Measurements from ENCODE around the gene KCNJ10.

KCNJ10 gene

GRCh38 chr1:159957824-159958268, 112.1 kb downstream of the KCNJ10 start:
- no peak for DNase-seq

GRCh38 chr1:159955456-159955855, 114.5 kb downstream of the KCNJ10 start:
- no peak for DNase-seq

GRCh38 chr1:159953536-159954515, 116.1 kb downstream of the KCNJ10 start, which contains the start of gene SLAMF9:
TSS of gene SLAMF9 (minus strand) at chr1:159954237. CDS start at chr1:159954137, 100 bp downstream.
- no peak for DNase-seq

GRCh38 chr1:159952932-159953331, 117.0 kb downstream of the KCNJ10 start:
- DNase-seq: no peak

GRCh38 chr1:159951551-159951950, 118.4 kb downstream of the KCNJ10 start:
- DNase-seq: no peak

- no peak for DNase-seq
Observed at GRCh38 chr1:159951016-159951415, 118.9 kb downstream of the KCNJ10 start.

GRCh38 chr1:159949981-159950381, 120.0 kb downstream of the KCNJ10 start:
- DNase-seq: no peak

GRCh38 chr1:159949123-159949522, 120.8 kb downstream of the KCNJ10 start:
- DNase-seq: no peak

All from CD4-positive, alpha-beta T cell treated with Interleukin-6 for 4 hours (primary cell).